ENCODE measurements around the gene CRTC2.

DNA sequence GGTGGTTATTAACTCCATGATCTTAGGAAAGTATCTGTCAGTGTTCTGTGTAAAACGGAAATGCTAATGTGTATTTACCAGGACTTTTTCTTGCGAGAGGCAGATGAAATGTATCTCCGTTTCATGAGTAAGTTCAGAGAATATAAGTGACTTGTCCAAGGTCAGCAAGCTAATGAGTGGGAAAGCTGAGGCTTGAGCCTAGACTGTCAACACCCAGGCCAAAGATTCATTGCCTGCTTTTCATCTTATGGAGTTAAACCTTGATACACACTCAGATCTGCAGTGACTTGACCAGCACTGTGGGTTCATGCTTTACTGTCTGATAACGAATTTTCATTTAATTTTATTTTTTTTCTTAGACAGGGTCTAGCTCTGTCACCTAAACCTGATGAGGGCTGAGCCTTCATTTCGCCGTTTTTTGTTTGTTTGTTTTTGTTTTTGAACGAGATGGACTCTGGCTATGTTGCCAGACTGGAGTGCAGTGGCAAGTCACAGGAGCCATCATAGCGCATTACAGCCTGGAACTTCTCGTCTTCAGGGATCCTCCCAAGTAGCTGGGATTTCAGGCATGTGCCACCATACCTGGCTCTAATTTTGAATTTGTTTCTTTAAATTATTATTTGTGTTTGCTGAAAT is 20.0 kb upstream of the CRTC2 start:
- TF ChIP-seq, protein P1, sequence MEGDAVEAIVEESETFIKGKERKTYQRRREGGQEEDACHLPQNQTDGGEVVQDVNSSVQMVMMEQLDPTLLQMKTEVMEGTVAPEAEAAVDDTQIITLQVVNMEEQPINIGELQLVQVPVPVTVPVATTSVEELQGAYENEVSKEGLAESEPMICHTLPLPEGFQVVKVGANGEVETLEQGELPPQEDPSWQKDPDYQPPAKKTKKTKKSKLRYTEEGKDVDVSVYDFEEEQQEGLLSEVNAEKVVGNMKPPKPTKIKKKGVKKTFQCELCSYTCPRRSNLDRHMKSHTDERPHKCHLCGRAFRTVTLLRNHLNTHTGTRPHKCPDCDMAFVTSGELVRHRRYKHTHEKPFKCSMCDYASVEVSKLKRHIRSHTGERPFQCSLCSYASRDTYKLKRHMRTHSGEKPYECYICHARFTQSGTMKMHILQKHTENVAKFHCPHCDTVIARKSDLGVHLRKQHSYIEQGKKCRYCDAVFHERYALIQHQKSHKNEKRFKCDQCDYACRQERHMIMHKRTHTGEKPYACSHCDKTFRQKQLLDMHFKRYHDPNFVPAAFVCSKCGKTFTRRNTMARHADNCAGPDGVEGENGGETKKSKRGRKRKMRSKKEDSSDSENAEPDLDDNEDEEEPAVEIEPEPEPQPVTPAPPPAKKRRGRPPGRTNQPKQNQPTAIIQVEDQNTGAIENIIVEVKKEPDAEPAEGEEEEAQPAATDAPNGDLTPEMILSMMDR (IDR thresholded peaks at IDR 0.05 in 2 of 3, conservative IDR thresholded peaks at IDR 0.05 in 1 of 3; ENCODE audit: borderline replicate concordance in 1 of 3, insufficient read depth in 1 of 3, low read depth in 2 of 3, low read length in 2 of 3), result no peak
- TF ChIP-seq FOSL1 (IDR thresholded peaks at IDR 0.05; ENCODE audit: low read depth), result no peak
- TF ChIP-seq ZNF274 (IDR thresholded peaks at IDR 0.05; ENCODE audit: low read depth, low read length), result no peak
- TF ChIP-seq CEBPB (IDR thresholded peaks at IDR 0.05; ENCODE audit: low read depth), result no peak
- no peak for TF ChIP-seq ZFX (IDR thresholded peaks at IDR 0.05)
- no peak for TF ChIP-seq SP1 (IDR thresholded peaks at IDR 0.05; ENCODE audit: low read depth)
- TF ChIP-seq, protein P2, sequence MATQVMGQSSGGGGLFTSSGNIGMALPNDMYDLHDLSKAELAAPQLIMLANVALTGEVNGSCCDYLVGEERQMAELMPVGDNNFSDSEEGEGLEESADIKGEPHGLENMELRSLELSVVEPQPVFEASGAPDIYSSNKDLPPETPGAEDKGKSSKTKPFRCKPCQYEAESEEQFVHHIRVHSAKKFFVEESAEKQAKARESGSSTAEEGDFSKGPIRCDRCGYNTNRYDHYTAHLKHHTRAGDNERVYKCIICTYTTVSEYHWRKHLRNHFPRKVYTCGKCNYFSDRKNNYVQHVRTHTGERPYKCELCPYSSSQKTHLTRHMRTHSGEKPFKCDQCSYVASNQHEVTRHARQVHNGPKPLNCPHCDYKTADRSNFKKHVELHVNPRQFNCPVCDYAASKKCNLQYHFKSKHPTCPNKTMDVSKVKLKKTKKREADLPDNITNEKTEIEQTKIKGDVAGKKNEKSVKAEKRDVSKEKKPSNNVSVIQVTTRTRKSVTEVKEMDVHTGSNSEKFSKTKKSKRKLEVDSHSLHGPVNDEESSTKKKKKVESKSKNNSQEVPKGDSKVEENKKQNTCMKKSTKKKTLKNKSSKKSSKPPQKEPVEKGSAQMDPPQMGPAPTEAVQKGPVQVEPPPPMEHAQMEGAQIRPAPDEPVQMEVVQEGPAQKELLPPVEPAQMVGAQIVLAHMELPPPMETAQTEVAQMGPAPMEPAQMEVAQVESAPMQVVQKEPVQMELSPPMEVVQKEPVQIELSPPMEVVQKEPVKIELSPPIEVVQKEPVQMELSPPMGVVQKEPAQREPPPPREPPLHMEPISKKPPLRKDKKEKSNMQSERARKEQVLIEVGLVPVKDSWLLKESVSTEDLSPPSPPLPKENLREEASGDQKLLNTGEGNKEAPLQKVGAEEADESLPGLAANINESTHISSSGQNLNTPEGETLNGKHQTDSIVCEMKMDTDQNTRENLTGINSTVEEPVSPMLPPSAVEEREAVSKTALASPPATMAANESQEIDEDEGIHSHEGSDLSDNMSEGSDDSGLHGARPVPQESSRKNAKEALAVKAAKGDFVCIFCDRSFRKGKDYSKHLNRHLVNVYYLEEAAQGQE (IDR thresholded peaks at IDR 0.05; ENCODE audit: low read depth), result no peak
- no peak for TF ChIP-seq EZH2phosphoT487 (IDR thresholded peaks at IDR 0.05; ENCODE audit: borderline replicate concordance)
- TF ChIP-seq SRF (IDR thresholded peaks at IDR 0.05; ENCODE audit: low read depth), result no peak
- TF ChIP-seq POLR2A (IDR thresholded peaks at IDR 0.05; ENCODE audit: borderline replicate concordance, extremely low read depth, insufficient read depth, insufficient read length), result no peak
- no peak for TF ChIP-seq EZH2 (IDR thresholded peaks at IDR 0.05)
- no peak for TF ChIP-seq TCF7L2 (IDR thresholded peaks at IDR 0.05; ENCODE audit: borderline replicate concordance, extremely low read depth, insufficient read depth, insufficient read length)
- no peak for TF ChIP-seq POLR2AphosphoS5 (IDR thresholded peaks at IDR 0.05; ENCODE audit: low read depth, low read length)
